Osteocyte (in vitro differentiated cells): ENCODE data around the gene MTERF4. TPM values are rescaled to one million over a fixed set of nuclear protein-coding genes. Genes with fewer than 3 reads are reported as not detected.

ENCODE experiments used
- DNase-seq: peaks from one replicate; pipeline ENCODE4 v3.0.0; 2021; ENCODE audit warnings: mixed read lengths; ENCODE audit not compliant: unreplicated experiment; ENCODE audit errors: extremely low spot score
- H3K27ac Mint-ChIP-seq: one replicate; pipeline ENCODE4 v1.8.0; 2021; ENCODE audit warnings: mild to moderate bottlenecking, mixed read lengths; ENCODE audit not compliant: unreplicated experiment
- H3K27me3 Mint-ChIP-seq: one replicate; pipeline ENCODE4 v1.8.0; 2021; ENCODE audit warnings: mixed read lengths; ENCODE audit not compliant: unreplicated experiment
- H3K36me3 Mint-ChIP-seq: one replicate; pipeline ENCODE4 v1.8.0; 2021; ENCODE audit warnings: mixed read lengths; ENCODE audit not compliant: unreplicated experiment
- H3K4me1 Mint-ChIP-seq: one replicate; pipeline ENCODE4 v1.8.0; 2021; ENCODE audit warnings: mixed read lengths; ENCODE audit not compliant: unreplicated experiment
- H3K4me3 Mint-ChIP-seq: one replicate; pipeline ENCODE4 v1.8.0; 2021; ENCODE audit warnings: mild to moderate bottlenecking, moderate library complexity, mixed read lengths; ENCODE audit not compliant: unreplicated experiment
- H3K9me3 Mint-ChIP-seq: one replicate; pipeline ENCODE4 v1.8.0; 2021; ENCODE audit warnings: mixed read lengths; ENCODE audit not compliant: unreplicated experiment
- total RNA-seq: library from RNA; stranded (reverse); gene quantifications from 2 replicates; pipeline ENCODE4 v1.2.1, GENCODE V29; 2021
- TF ChIP-seq, protein P1 (sequence below): fragments of 200-600 bp; sonication (generic); IDR thresholded peaks from 2 replicates; pipeline ENCODE4 v1.5.0; 2021; ENCODE audit warnings: antibody characterized with exemption, mild to moderate bottlenecking, moderate library complexity

The MTERF4 gene
- total RNA-seq, 1 donor from 2014 or later = 36.8 TPM

DNA sequence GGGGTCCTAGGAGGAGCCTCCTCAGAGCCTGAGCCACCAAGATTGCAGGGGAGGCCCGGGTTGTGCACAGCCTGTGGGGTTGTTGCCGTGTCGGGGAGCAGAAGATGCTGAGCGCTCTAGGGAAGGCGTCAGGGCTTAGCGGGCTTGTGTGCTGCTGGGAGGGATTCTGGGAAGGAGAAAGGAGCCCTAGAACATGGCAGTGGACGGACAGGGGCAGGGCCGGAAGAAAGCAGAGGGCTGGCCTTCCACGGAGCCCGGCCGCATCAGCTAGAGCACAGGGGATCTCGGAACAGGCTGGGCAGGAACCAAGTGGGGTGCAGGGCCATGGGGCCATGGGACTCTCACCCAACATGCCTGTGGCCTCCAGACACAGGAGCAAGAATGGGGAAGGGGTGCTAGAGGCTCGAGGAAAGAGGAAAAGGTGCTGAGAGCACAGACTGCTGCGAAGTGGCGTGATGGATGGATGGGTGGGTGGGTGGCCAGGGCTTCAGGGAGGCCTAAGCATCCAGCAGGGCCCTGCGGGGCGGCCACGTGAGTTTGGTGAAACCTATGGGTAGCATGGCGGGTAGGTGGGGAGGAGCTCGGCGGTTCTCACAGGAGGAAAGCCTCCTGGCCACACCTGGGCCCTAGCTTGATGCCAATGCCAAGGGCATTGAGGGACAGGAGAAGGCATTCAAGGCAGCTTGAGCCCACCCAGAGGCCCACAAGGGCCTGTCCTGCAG is 35.8 kb downstream of the MTERF4 start:
- Mint-ChIP-seq H3K4me1 (no peaks in the 10 kb centered on the region), H3K4me3 (no peak overlapping the region), H3K27me3 (peaks cover 15% of the 10 kb centered on the region), H3K9me3 (no peaks in the 10 kb centered on the region), H3K36me3 (no peaks in the 10 kb centered on the region), H3K27ac (no peak overlapping the region)
- TF ChIP-seq, protein P1, sequence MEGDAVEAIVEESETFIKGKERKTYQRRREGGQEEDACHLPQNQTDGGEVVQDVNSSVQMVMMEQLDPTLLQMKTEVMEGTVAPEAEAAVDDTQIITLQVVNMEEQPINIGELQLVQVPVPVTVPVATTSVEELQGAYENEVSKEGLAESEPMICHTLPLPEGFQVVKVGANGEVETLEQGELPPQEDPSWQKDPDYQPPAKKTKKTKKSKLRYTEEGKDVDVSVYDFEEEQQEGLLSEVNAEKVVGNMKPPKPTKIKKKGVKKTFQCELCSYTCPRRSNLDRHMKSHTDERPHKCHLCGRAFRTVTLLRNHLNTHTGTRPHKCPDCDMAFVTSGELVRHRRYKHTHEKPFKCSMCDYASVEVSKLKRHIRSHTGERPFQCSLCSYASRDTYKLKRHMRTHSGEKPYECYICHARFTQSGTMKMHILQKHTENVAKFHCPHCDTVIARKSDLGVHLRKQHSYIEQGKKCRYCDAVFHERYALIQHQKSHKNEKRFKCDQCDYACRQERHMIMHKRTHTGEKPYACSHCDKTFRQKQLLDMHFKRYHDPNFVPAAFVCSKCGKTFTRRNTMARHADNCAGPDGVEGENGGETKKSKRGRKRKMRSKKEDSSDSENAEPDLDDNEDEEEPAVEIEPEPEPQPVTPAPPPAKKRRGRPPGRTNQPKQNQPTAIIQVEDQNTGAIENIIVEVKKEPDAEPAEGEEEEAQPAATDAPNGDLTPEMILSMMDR = no peak
- DNase-seq = peak; percentile 73

- peak; percentile 78 for DNase-seq
- TF ChIP-seq, protein P1 = no peak
- Mint-ChIP-seq H3K36me3 (no peaks in the 10 kb centered on the region), H3K27me3 (peaks cover 17% of the 10 kb centered on the region), H3K4me1 (no peaks in the 10 kb centered on the region), H3K4me3 (no peak overlapping the region), H3K27ac (no peak overlapping the region), H3K9me3 (no peaks in the 10 kb centered on the region)
These were observed 36.7 kb downstream of the MTERF4 start for GRCh38 chr2:241065355-241065803.

DNA sequence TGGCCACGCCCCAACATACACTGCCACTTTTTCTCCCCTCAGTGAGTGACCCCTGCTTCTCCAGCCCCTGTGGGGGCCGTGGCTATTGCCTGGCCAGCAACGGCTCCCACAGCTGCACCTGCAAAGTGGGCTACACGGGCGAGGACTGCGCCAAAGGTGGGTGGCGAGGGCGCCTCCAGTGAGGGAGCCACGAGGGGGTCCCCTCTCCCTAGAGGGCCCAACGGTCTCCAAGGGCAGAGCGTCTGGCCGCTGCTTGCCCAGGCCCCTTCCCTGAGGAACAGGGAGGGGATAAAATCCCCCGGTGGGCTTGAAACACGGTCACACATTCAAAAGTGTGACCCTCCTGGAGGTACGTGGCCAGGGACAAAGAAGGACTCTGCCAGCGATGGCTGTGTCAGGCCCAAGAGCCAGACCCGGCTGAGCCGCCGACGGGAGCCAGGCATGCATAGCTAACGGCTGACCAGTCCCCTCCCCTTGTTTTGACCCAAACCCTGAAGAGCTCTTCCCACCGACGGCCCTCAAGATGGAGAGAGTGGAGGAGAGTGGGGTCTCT is 37.2 kb downstream of the MTERF4 start:
- TF ChIP-seq, protein P1 = no peak
- no peak overlapping the region for H3K27ac Mint-ChIP-seq
- DNase-seq = peak; percentile 71
- H3K27me3 Mint-ChIP-seq = peaks cover 17% of the 10 kb centered on the region
- H3K9me3 Mint-ChIP-seq = no peaks in the 10 kb centered on the region
- no peak overlapping the region for H3K4me3 Mint-ChIP-seq
- no peaks in the 10 kb centered on the region for H3K36me3 Mint-ChIP-seq
- H3K4me1 Mint-ChIP-seq = no peaks in the 10 kb centered on the region

- H3K27ac Mint-ChIP-seq = no peak overlapping the region
- no peaks in the 10 kb centered on the region for H3K4me1 Mint-ChIP-seq
- peak; percentile 83 for DNase-seq
- H3K4me3 Mint-ChIP-seq = no peak overlapping the region
- H3K27me3 Mint-ChIP-seq = peaks cover 22% of the 10 kb centered on the region
- TF ChIP-seq, protein P1 = no peak
- no peaks in the 10 kb centered on the region for H3K36me3 Mint-ChIP-seq
- H3K9me3 Mint-ChIP-seq = no peaks in the 10 kb centered on the region
These were observed 37.9 kb downstream of the MTERF4 start for GRCh38 chr2:241064008-241064801.

GRCh38 chr2:241063587-241063986 is 38.5 kb downstream of the MTERF4 start:
- no peaks in the 10 kb centered on the region for H3K36me3 Mint-ChIP-seq
- TF ChIP-seq, protein P1 = no peak
- H3K4me3 Mint-ChIP-seq = no peak overlapping the region
- H3K27me3 Mint-ChIP-seq = peaks cover 27% of the 10 kb centered on the region
- H3K27ac Mint-ChIP-seq = no peak overlapping the region
- no peaks in the 10 kb centered on the region for H3K4me1 Mint-ChIP-seq
- no peaks in the 10 kb centered on the region for H3K9me3 Mint-ChIP-seq
- DNase-seq = no peak
